Osteocyte (in vitro differentiated cells): ENCODE measurements around the gene ALK. TPM values are rescaled to one million over a fixed set of nuclear protein-coding genes. Genes with fewer than 3 reads are reported as not detected.

ENCODE experiments used
- DNase-seq: peaks from one replicate; pipeline ENCODE4 v3.0.0; 2021; ENCODE audit warnings: mixed read lengths; ENCODE audit not compliant: unreplicated experiment; ENCODE audit errors: extremely low spot score
- H3K27ac Mint-ChIP-seq: one replicate; pipeline ENCODE4 v1.8.0; 2021; ENCODE audit warnings: mild to moderate bottlenecking, mixed read lengths; ENCODE audit not compliant: unreplicated experiment
- H3K27me3 Mint-ChIP-seq: one replicate; pipeline ENCODE4 v1.8.0; 2021; ENCODE audit warnings: mixed read lengths; ENCODE audit not compliant: unreplicated experiment
- H3K36me3 Mint-ChIP-seq: one replicate; pipeline ENCODE4 v1.8.0; 2021; ENCODE audit warnings: mixed read lengths; ENCODE audit not compliant: unreplicated experiment
- H3K4me1 Mint-ChIP-seq: one replicate; pipeline ENCODE4 v1.8.0; 2021; ENCODE audit warnings: mixed read lengths; ENCODE audit not compliant: unreplicated experiment
- H3K4me3 Mint-ChIP-seq: one replicate; pipeline ENCODE4 v1.8.0; 2021; ENCODE audit warnings: mild to moderate bottlenecking, moderate library complexity, mixed read lengths; ENCODE audit not compliant: unreplicated experiment
- H3K9me3 Mint-ChIP-seq: one replicate; pipeline ENCODE4 v1.8.0; 2021; ENCODE audit warnings: mixed read lengths; ENCODE audit not compliant: unreplicated experiment
- total RNA-seq: library from RNA; stranded (reverse); gene quantifications from 2 replicates; pipeline ENCODE4 v1.2.1, GENCODE V29; 2021
- TF ChIP-seq, protein P1 (sequence below): fragments of 200-600 bp; sonication (generic); IDR thresholded peaks from 2 replicates; pipeline ENCODE4 v1.5.0; 2021; ENCODE audit warnings: antibody characterized with exemption, mild to moderate bottlenecking, moderate library complexity

ALK gene
- total RNA-seq, 1 donor from 2014 or later, result not detected

DNA sequence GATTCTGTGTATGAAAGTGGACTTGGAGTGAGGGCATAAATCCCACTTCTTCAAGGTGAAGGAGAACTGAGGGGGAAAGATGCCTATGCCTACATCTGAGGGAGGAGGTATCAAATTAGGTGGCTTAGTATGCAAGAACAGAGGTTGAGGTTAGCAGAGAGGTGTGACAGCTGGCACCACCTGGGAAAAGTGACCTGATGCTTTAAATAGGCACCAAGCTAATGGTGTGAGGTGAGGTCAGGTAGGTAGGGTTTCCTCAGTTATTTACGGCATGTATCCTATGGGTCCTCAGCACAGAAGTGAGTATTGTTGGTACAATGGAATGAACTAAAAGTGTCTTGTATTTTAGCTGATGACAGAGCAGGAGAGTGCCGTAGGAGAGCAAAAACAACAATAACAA, 439.0 kb downstream of the ALK start:
- Mint-ChIP-seq H3K4me1 (peaks cover 2% of the 10 kb centered on the region), H3K27ac (no peak overlapping the region), H3K36me3 (no peaks in the 10 kb centered on the region), H3K9me3 (no peaks in the 10 kb centered on the region), H3K4me3 (no peak overlapping the region), H3K27me3 (peaks cover 29% of the 10 kb centered on the region)
- TF ChIP-seq, protein P1, sequence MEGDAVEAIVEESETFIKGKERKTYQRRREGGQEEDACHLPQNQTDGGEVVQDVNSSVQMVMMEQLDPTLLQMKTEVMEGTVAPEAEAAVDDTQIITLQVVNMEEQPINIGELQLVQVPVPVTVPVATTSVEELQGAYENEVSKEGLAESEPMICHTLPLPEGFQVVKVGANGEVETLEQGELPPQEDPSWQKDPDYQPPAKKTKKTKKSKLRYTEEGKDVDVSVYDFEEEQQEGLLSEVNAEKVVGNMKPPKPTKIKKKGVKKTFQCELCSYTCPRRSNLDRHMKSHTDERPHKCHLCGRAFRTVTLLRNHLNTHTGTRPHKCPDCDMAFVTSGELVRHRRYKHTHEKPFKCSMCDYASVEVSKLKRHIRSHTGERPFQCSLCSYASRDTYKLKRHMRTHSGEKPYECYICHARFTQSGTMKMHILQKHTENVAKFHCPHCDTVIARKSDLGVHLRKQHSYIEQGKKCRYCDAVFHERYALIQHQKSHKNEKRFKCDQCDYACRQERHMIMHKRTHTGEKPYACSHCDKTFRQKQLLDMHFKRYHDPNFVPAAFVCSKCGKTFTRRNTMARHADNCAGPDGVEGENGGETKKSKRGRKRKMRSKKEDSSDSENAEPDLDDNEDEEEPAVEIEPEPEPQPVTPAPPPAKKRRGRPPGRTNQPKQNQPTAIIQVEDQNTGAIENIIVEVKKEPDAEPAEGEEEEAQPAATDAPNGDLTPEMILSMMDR, result no peak
- no peak for DNase-seq

- Mint-ChIP-seq H3K4me3 (no peak overlapping the region), H3K4me1 (peaks cover 2% of the 10 kb centered on the region), H3K9me3 (no peaks in the 10 kb centered on the region), H3K27me3 (peaks cover 30% of the 10 kb centered on the region), H3K36me3 (no peaks in the 10 kb centered on the region), H3K27ac (no peak overlapping the region)
- TF ChIP-seq, protein P1, result no peak
- DNase-seq, result no peak
Measured at GRCh38 chr2:29481313-29481712, 440.1 kb downstream of the ALK start.

GRCh38 chr2:29480426-29480825, 441.0 kb downstream of the ALK start:
- H3K27ac Mint-ChIP-seq, result no peak overlapping the region
- TF ChIP-seq, protein P1, result no peak
- no peak overlapping the region for H3K4me3 Mint-ChIP-seq
- no peak for DNase-seq
- no peaks in the 10 kb centered on the region for H3K36me3 Mint-ChIP-seq
- peaks cover 23% of the 10 kb centered on the region for H3K27me3 Mint-ChIP-seq
- H3K4me1 Mint-ChIP-seq, result peaks cover 2% of the 10 kb centered on the region
- H3K9me3 Mint-ChIP-seq, result no peaks in the 10 kb centered on the region

DNA sequence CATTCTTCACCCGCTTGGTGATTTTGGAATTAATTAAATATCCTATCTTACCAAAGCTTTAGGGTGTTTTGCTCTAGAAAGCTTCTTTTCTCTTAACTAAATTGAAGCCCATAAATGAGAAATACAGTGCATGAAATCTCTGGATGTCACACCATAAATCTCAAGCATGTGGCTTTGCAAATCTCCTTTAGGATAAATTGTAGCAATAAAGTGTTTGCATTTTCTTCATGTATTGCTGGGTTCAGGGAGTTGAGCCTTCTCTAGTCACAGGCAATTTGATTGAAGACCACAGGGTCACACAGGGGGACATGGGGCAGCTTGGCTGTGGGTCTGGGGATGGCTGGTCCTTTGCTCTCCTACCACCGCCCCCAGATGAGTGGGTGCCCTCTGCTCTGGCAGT, 442.0 kb downstream of the ALK start:
- TF ChIP-seq, protein P1, result no peak
- no peak overlapping the region for H3K4me3 Mint-ChIP-seq
- H3K36me3 Mint-ChIP-seq, result no peaks in the 10 kb centered on the region
- H3K27ac Mint-ChIP-seq, result no peak overlapping the region
- peaks cover 16% of the 10 kb centered on the region for H3K27me3 Mint-ChIP-seq
- no peak for DNase-seq
- H3K4me1 Mint-ChIP-seq, result peaks cover 2% of the 10 kb centered on the region
- no peaks in the 10 kb centered on the region for H3K9me3 Mint-ChIP-seq

- H3K36me3 Mint-ChIP-seq, result no peaks in the 10 kb centered on the region
- TF ChIP-seq, protein P1, result no peak
- H3K27ac Mint-ChIP-seq, result no peak overlapping the region
- H3K4me3 Mint-ChIP-seq, result no peak overlapping the region
- H3K4me1 Mint-ChIP-seq, result peaks cover 2% of the 10 kb centered on the region
- DNase-seq, result no peak
- H3K9me3 Mint-ChIP-seq, result no peaks in the 10 kb centered on the region
- H3K27me3 Mint-ChIP-seq, result peaks cover 13% of the 10 kb centered on the region
Measured at GRCh38 chr2:29478641-29479040, 442.7 kb downstream of the ALK start.
